Trophoblast cell (in vitro differentiated cells and primary cell): ENCODE data around the gene RTP2.

Experiments used
- DNase-seq, 2 donors: peaks; one replicate each; pipeline ENCODE4 v3.0.0-alpha.2; 2016
- H2AFZ ChIP-seq: 2 replicates; pipeline ENCODE4 v1.6.1; 2013; ENCODE audit warnings: low read length, moderate library complexity, mild to moderate bottlenecking; ENCODE audit not compliant: insufficient read depth, poor library complexity
- H2AK5ac ChIP-seq: 2 replicates; pipeline ENCODE4 v1.6.1; 2013; ENCODE audit warnings: mild to moderate bottlenecking, low read length
- H2BK120ac ChIP-seq: 2 replicates; pipeline ENCODE4 v1.6.1; 2013; ENCODE audit warnings: low read length, mild to moderate bottlenecking, moderate library complexity; ENCODE audit not compliant: insufficient read depth, poor library complexity
- H2BK12ac ChIP-seq: 2 replicates; pipeline ENCODE4 v1.6.1; 2013; ENCODE audit warnings: mild to moderate bottlenecking, low read length, moderate library complexity
- H2BK5ac ChIP-seq: 2 replicates; pipeline ENCODE4 v1.6.1; 2013; ENCODE audit warnings: low read length, low read depth, moderate library complexity, mild to moderate bottlenecking; ENCODE audit not compliant: poor library complexity
- H3K14ac ChIP-seq: 2 replicates; pipeline ENCODE4 v1.6.1; 2013; ENCODE audit warnings: mild to moderate bottlenecking, low read length
- H3K18ac ChIP-seq: 2 replicates; pipeline ENCODE4 v1.6.1; 2013; ENCODE audit warnings: mild to moderate bottlenecking, low read length
- H3K23ac ChIP-seq: 2 replicates; pipeline ENCODE4 v1.6.1; 2013; ENCODE audit warnings: low read length
- H3K27ac ChIP-seq: 2 replicates; pipeline ENCODE4 v1.5.1; 2013; ENCODE audit warnings: low read depth, mild to moderate bottlenecking, inconsistent platforms, low read length, moderate library complexity
- H3K27me3 ChIP-seq: 2 replicates; pipeline ENCODE4 v1.6.1; 2013; ENCODE audit warnings: inconsistent platforms, mild to moderate bottlenecking, low read length, moderate library complexity; ENCODE audit not compliant: insufficient read depth
- H3K36me3 ChIP-seq, 2 experiments: 1 replicate in 1 of 2; 2 replicates in 1 of 2; pipeline ENCODE4 v1.6.1; 2013; ENCODE audit warnings: low read length in 2 of 2, mild to moderate bottlenecking in 2 of 2, moderate library complexity in 1 of 2; ENCODE audit not compliant: insufficient read depth in 2 of 2, control insufficient read depth in 1 of 2
- H3K4ac ChIP-seq: 2 replicates; pipeline ENCODE4 v1.6.1; 2013; ENCODE audit warnings: low read depth, mild to moderate bottlenecking, low read length, moderate library complexity
- H3K4me1 ChIP-seq, 2 experiments: 1 replicate in 1 of 2; 2 replicates in 1 of 2; pipeline ENCODE4 v1.6.1; 2013; ENCODE audit warnings: low read length in 2 of 2, mild to moderate bottlenecking in 2 of 2, moderate library complexity in 1 of 2; ENCODE audit not compliant: insufficient read depth in 2 of 2, control insufficient read depth in 1 of 2
- H3K4me2 ChIP-seq: 2 replicates; pipeline ENCODE4 v1.6.1; 2013; ENCODE audit warnings: inconsistent platforms, mild to moderate bottlenecking, low read length, moderate library complexity
- H3K4me3 ChIP-seq: 2 replicates; pipeline ENCODE4 v1.5.1; 2013; ENCODE audit warnings: mild to moderate bottlenecking, low read depth, low read length, inconsistent platforms
- H3K79me1 ChIP-seq: one replicate; pipeline ENCODE4 v1.6.1; 2013; ENCODE audit warnings: low read length
- H3K79me2 ChIP-seq: 2 replicates; pipeline ENCODE4 v1.6.1; 2013; ENCODE audit warnings: low read length, mild to moderate bottlenecking; ENCODE audit not compliant: control insufficient read depth, insufficient read depth, poor library complexity
- H3K9ac ChIP-seq: 2 replicates; pipeline ENCODE4 v1.6.1; 2013; ENCODE audit warnings: mild to moderate bottlenecking, low read length
- H3K9me3 ChIP-seq: 2 replicates; pipeline ENCODE4 v1.6.1; 2013; ENCODE audit warnings: low read depth, mild to moderate bottlenecking, control low read depth, inconsistent platforms, low read length; ENCODE audit not compliant: insufficient read depth
- H4K12ac ChIP-seq: 2 replicates; pipeline ENCODE4 v1.6.1; 2013; ENCODE audit warnings: low read depth, mild to moderate bottlenecking, low read length, moderate library complexity
- H4K8ac ChIP-seq: 2 replicates; pipeline ENCODE4 v1.6.1; 2013; ENCODE audit warnings: low read depth, mild to moderate bottlenecking, low read length, moderate library complexity
- H4K91ac ChIP-seq: one replicate; pipeline ENCODE4 v1.6.1; 2013; ENCODE audit warnings: low read depth, mild to moderate bottlenecking, low read length, moderate library complexity
- WGBS: extraction: QIAGEN DNeasy Blood & Tissue Kit; methylation state at CpG from one replicate; pipeline ENCODE4 v1.1.7; 2013; ENCODE audit warnings: missing lambda C conversion rate; ENCODE audit not compliant: insufficient read length, insufficient coverage; ENCODE audit errors: extremely low coverage; 5-methylcytosine and 5-hydroxymethylcytosine counted together

The RTP2 gene

DNA sequence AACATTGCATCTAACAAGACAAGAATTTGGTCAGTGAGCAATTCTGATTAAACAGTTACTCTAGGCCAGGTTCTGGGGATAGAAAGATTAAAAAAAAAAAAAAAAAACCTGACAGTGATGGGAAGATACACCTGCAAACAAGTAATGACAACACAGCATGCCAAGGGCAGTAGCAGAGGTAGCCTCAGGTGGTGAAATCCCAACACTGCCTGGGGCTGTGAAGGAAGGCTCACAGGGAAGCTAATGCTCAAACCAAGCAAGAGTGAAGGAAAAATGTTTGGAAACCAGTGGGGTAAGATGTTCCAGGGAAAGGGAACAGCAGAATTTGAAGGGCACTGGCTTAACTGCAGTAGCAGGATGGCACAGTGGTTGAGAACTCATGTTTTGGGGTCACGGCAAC lies 8.9 kb downstream of the RTP2 start:
- Histone ChIP-seq H3K23ac (no peak overlapping the region), H3K4me2 (no peak overlapping the region), H2BK120ac (no peak overlapping the region), H4K8ac (no peak overlapping the region), H3K79me2 (no peaks in the 10 kb centered on the region), H3K36me3 (no peaks in the 10 kb centered on the region), H3K27ac (no peak overlapping the region), H4K91ac (no peak overlapping the region), H2AFZ (no peak overlapping the region), H4K12ac (no peak overlapping the region), H3K4ac (no peak overlapping the region), H3K79me1 (no peaks in the 10 kb centered on the region), H3K14ac (no peak overlapping the region), H3K4me3 (no peak overlapping the region), H3K9me3 (peaks cover 2% of the 10 kb centered on the region), H3K18ac (no peak overlapping the region), H3K27me3 (no peaks in the 10 kb centered on the region), H3K4me1 (no peaks in the 10 kb centered on the region), H2BK5ac (no peak overlapping the region), H2AK5ac (no peak overlapping the region), H3K9ac (no peak overlapping the region), H2BK12ac (no peak overlapping the region)
- peak; percentile 92 to 96 for DNase-seq
- WGBS: no CpG with 5 or more reads among the region's 1 CpG

DNA sequence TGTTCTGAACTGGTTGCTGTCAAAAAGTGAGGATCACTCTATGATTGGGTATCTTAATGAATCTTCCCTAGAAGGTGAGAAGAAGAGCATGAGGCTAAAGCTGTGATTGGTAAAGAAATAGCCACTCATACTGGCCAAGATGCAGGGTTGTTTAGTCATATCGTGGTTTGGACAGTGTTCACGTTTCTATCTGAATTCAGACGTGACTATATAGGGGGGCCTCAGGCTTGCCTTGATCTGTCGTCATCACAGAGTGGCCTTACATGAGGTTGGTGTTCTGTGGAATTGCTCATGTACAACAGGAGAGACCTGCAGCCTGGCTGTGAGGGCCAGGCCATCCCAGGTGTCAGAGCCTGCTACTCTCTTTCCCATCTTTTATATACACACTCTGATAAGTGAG lies 12.4 kb downstream of the RTP2 start:
- no peak overlapping the region for H4K12ac ChIP-seq
- no CpG with 5 or more reads among the region's 4 CpGs for WGBS

GRCh38 chr3:187686621-187687273 lies 15.6 kb downstream of the RTP2 start:
- H3K18ac ChIP-seq: no peak overlapping the region
- H3K79me2 ChIP-seq: no peaks in the 10 kb centered on the region
- no peak overlapping the region for H4K8ac ChIP-seq
- H3K27ac ChIP-seq: no peak overlapping the region
- H2BK120ac ChIP-seq: no peak overlapping the region
- no peak overlapping the region for H3K9ac ChIP-seq
- no peak overlapping the region for H2BK12ac ChIP-seq
- no peaks in the 10 kb centered on the region for H3K4me1 ChIP-seq
- no peak overlapping the region for H3K4ac ChIP-seq
- H3K14ac ChIP-seq: no peak overlapping the region
- H4K12ac ChIP-seq: no peak overlapping the region
- DNase-seq: peak; percentile 59 to 85
- no peaks in the 10 kb centered on the region for H3K79me1 ChIP-seq
- H4K91ac ChIP-seq: no peak overlapping the region
- no peaks in the 10 kb centered on the region for H3K27me3 ChIP-seq
- no peak overlapping the region for H3K23ac ChIP-seq
- no CpG with 5 or more reads among the region's 5 CpGs for WGBS
- H3K4me3 ChIP-seq: no peak overlapping the region
- H3K9me3 ChIP-seq: no peaks in the 10 kb centered on the region
- no peaks in the 10 kb centered on the region for H3K36me3 ChIP-seq
- H3K4me2 ChIP-seq: no peak overlapping the region
- no peak overlapping the region for H2BK5ac ChIP-seq
- H2AK5ac ChIP-seq: no peak overlapping the region
- no peak overlapping the region for H2AFZ ChIP-seq

More for the DNA sequence above, 12.4 kb downstream of the RTP2 start:
- no peak overlapping the region for H3K4me2 ChIP-seq
- H3K14ac ChIP-seq: no peak overlapping the region
- H3K4me3 ChIP-seq: no peak overlapping the region
- H3K27me3 ChIP-seq: no peaks in the 10 kb centered on the region
- no peak overlapping the region for H2AFZ ChIP-seq
- H4K91ac ChIP-seq: no peak overlapping the region
- no peak overlapping the region for H3K9ac ChIP-seq
- H2AK5ac ChIP-seq: no peak overlapping the region
- no peaks in the 10 kb centered on the region for H3K79me2 ChIP-seq
- no peak overlapping the region for H3K4ac ChIP-seq
- no peaks in the 10 kb centered on the region for H3K4me1 ChIP-seq
- no peak overlapping the region for H2BK120ac ChIP-seq
- no peak overlapping the region for H2BK12ac ChIP-seq
- H3K27ac ChIP-seq: no peak overlapping the region
- peak in 1 of 2 donors; percentile 20 for DNase-seq
- no peak overlapping the region for H3K23ac ChIP-seq
- H3K9me3 ChIP-seq: no peaks in the 10 kb centered on the region
- no peak overlapping the region for H4K8ac ChIP-seq
- H3K18ac ChIP-seq: no peak overlapping the region
- H2BK5ac ChIP-seq: no peak overlapping the region
- no peaks in the 10 kb centered on the region for H3K36me3 ChIP-seq
- no peaks in the 10 kb centered on the region for H3K79me1 ChIP-seq

DNA sequence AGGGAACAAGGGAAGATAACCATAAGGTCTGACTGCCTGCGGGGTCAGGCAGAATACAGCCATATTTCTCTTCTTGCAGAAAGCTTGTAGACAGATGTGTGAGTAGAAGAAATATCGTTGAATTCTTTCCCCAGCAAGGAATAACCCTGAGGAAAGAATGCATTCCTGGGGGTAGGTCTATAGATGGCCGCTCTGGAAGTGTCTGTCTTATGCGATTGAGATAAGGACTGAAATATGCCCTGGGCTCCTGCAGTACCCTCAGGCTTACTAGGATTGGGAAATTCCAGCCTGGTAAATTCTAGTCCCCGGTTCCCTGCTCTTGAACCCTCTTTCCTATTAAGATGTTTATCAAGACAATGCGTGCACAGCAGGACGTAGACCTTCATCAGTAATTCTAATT lies 16.4 kb downstream of the RTP2 start:
- H3K9me3 ChIP-seq: no peaks in the 10 kb centered on the region
- no peak overlapping the region for H3K4me3 ChIP-seq
- H3K9ac ChIP-seq: no peak overlapping the region
- no peak overlapping the region for H3K14ac ChIP-seq
- H3K79me2 ChIP-seq: no peaks in the 10 kb centered on the region
- H3K36me3 ChIP-seq: no peaks in the 10 kb centered on the region
- no peak overlapping the region for H2BK5ac ChIP-seq
- H3K27ac ChIP-seq: no peak overlapping the region
- no peaks in the 10 kb centered on the region for H3K27me3 ChIP-seq
- H3K79me1 ChIP-seq: no peaks in the 10 kb centered on the region
- no peak overlapping the region for H4K91ac ChIP-seq
- H2BK120ac ChIP-seq: no peak overlapping the region
- H4K8ac ChIP-seq: no peak overlapping the region
- no peak overlapping the region for H4K12ac ChIP-seq
- H2BK12ac ChIP-seq: no peak overlapping the region
- peak; percentile 93 to 97 for DNase-seq
- no peak overlapping the region for H3K4me2 ChIP-seq
- no peak overlapping the region for H3K18ac ChIP-seq
- H3K4ac ChIP-seq: no peak overlapping the region
- no peaks in the 10 kb centered on the region for H3K4me1 ChIP-seq
- WGBS: no CpG with 5 or more reads among the region's 7 CpGs
- no peak overlapping the region for H3K23ac ChIP-seq
- no peak overlapping the region for H2AFZ ChIP-seq
- H2AK5ac ChIP-seq: no peak overlapping the region
